Epidermal melanocyte (primary cell): ENCODE data around the gene PHACTR1.

Source experiments
- DNase-seq: peaks from one replicate; pipeline ENCODE4 v3.0.0; 2011; ENCODE audit warnings: low spot score; ENCODE audit not compliant: insufficient read length

Gene PHACTR1

DNA sequence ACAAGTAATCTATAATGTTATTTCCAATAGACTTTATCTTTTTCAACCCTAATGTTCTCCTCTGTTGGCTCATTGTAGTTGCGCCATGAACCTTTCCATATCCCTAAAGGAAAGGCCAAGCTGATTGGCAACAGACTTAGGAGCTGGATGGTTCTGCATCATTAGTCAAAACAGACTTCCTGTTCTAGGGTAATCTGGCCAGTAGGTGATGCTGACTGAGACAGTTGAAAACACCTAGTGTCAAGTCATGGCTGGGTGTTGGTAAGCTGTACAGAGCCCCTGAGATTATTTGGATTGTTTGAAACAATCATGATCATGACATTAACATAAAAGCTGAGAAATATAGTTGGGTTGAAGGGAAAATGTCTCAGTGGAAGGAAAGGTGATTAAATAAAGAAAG lies 231.4 kb downstream of the PHACTR1 start:
- no peak for DNase-seq

GRCh38 chr6:12950976-12951375 lies 234.4 kb downstream of the PHACTR1 start:
- DNase-seq = no peak

GRCh38 chr6:12951415-12951814 lies 234.8 kb downstream of the PHACTR1 start:
- no peak for DNase-seq

- no peak for DNase-seq
These were observed 235.8 kb downstream of the PHACTR1 start for GRCh38 chr6:12952318-12952717.

DNA sequence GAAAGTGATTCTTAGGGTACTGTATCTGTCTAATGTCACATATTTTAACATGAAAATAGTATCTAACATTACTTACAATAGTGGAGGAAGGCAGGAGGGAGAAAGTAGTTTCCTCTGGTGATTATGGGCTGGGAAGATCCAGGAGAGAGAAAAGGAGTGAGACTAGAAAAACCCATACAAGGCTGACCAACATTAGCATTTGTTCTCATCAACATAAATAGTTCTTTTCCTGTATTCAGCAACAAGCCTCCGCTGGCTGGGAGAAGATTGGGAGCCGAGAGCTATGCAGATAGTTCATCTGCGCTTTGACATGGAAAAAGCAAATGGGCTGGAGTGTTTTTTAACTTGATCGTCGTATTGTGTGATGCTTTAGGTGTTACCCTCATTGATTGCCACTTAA lies 239.4 kb downstream of the PHACTR1 start:
- DNase-seq = no peak

DNA sequence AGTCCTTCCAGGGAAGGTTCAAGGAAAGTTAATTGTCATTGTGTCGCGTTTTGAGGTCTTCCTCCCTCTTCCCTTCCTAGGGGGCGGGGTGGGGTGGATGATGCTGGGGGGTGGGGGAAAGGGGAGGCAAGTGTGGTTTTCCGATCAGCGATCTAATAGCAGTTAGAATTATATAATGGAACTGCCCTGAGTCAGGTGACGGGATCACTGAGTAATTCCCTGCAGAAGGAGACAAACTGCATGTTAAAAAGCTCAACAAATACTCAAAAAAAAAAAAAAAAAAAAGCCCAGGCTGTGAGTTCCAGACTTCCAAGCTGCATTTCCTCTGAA lies 240.4 kb downstream of the PHACTR1 start:
- DNase-seq = no peak

DNA sequence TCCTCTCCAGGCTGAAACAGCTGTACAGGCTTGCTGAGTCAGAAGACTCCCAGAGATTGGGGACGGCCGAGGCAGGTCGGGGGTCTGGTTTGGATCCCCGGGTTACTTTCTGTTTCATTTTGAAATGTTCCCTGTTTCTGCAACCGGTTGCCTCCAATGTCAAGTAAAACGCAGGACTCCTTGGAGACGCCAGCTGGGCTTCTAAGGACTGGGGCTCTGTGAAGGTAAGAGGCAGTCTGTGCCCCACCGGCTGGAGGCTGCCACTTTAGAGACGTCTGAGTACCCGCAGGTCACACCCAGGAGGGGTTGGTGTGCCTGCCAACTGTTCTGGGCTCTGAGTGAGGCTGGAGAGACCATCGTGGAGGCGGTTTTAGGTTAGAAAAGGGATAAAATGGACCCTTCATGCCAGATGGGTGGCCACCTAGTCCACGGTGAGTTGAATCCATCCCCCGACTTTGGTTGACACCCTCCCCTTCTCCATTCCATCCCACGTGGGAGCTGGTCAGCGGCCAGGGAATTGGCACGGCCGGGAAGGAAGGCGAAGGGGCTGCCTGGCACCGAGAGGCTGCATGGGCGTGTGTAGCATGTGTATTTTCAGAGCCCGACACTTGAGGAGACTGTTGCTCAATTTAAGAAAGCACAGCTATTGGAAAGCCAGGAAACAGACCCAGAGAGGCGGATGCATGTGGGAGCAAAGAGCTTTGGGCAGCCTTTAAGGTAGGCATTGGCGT lies 240.9 kb downstream of the PHACTR1 start:
- DNase-seq = peak; percentile 46

GRCh38 chr6:12958052-12958706 lies 241.6 kb downstream of the PHACTR1 start:
- DNase-seq = no peak

GRCh38 chr6:12961761-12962160 lies 245.2 kb downstream of the PHACTR1 start:
- no peak for DNase-seq

DNA sequence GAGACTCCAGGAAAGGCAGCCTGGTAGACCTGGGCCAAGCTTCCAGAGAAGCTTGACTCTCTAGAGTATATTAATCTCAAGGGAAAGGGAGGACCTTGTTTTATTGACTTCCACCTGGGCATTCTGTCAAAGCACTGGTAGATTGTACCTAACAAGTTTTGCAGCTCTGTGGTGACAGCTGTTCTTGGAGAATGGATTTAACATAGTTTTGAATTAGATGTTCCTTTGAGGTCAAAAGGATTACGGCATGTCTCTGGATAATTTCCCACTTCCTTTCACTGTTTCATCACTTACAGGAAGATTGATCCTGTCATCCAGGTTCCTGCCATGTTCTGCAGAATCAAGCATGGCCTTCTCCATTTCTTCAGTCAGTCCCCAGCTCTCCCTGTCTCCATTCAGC lies 246.0 kb downstream of the PHACTR1 start:
- no peak for DNase-seq

- DNase-seq = no peak
These were observed 246.4 kb downstream of the PHACTR1 start for GRCh38 chr6:12962987-12963386.

GRCh38 chr6:12963567-12963966 lies 247.0 kb downstream of the PHACTR1 start:
- DNase-seq = no peak

DNA sequence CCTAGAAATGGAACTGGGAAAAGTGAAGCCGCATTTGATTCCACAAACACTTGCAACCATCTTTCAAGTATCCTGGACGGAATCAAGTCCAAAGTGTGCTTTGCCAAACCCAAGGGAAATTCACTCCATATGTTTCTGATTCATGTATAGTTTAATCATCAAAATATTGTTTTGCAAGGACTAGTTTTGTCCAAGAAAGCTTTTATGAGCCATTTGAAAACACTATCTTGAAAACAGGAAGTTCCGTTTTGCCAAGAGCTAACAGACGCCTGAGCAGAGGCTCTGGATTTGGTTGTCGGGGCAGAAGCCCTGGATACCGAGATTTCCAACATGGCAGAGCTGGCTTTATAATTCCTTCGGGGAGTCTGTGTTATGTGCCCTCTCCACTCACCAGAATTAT lies 251.1 kb downstream of the PHACTR1 start:
- no peak for DNase-seq

DNA sequence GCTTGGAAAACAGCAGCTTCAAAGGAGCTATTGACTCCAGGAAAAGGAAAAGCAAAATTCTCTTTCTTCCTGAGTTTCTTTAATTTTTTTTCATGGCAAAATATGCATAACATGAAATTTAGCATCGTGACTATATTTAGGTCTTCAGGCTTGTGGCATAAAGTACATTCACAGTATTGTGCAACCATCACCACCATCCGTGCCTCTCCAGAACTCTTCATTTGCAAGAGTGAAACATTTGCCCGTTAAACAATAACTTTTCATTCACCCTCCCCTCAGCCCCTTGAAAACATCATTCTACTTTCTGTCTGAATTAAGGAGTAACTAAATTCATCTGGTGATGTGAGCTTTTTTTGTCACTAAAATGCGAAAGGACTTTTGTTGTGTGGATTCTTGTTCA lies 251.7 kb downstream of the PHACTR1 start:
- DNase-seq = no peak

DNA sequence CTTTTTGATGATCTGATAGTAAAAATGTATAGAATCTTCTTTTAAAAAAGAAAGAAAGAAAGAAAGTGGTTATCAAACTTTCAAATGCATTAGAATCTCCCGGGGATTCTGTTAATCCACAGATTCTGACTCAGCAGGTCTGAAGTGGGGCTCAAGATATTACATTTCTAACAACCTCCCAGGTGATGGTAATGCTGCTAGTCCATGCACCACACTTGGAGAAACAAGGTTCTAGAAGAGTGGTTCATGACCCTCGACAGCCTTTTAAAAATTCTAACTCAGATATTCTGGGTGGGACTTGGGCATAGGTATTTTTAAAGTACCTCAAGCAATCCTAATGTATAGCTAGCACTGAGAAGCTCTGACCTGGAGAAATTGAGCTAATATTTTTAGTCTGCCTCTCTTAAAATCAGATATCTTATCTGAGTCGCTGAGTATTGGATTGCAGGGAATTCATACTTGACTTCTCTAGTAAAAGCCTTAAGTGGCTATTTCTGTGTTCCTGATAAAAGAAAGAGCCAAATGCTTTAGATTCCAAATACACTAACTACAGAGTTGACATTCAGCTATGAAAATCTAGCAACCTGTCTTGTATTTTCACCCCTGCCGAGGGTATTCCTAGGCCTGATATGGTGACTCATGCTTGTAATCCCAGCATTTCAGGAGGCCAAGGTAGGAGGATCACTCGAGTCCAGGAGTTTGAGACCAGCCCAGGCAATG lies 252.4 kb downstream of the PHACTR1 start:
- no peak for DNase-seq

DNA sequence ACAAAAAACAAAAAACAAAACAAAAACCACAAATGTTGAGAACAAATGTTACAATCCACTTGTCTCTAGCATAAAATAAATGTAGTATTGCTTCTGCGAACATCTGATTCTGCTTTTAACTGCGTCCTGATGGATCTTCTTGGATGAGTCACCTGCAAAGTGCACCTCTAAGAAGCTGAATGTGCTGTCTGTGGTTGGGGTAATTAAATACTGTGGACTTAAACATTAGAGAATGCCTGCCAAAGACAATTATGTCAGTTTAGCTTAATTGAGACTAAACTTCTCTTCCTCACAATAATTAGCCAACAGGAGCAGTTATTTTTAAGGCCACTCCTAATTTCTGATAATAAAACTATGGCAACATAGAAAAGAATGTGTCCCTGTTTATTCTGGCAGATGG lies 253.4 kb downstream of the PHACTR1 start:
- no peak for DNase-seq

GRCh38 chr6:12973386-12973785 lies 256.8 kb downstream of the PHACTR1 start:
- no peak for DNase-seq

GRCh38 chr6:12974551-12974950 lies 258.0 kb downstream of the PHACTR1 start:
- DNase-seq = no peak

- DNase-seq = no peak
These were observed 259.8 kb downstream of the PHACTR1 start for GRCh38 chr6:12976366-12976765.

DNA sequence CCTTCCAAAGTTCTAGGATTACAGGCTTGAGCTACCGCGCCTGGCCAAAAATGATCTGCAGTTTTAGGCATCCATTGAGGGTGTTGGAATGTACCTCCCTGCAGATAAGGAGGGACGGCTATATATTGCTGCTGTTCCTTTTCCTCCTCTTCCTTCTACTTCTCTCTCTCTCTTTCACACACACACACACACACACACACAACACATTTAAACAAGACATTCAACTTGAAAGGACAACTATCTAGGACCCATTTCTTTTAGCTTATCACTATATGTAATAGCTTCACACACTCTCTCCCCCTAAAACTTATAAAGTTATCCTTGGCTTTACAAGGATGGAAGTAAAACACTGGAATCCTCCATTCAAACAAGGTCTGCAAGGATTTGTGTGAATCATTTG lies 260.6 kb downstream of the PHACTR1 start:
- DNase-seq = no peak

GRCh38 chr6:12977806-12978205 lies 261.2 kb downstream of the PHACTR1 start:
- no peak for DNase-seq

GRCh38 chr6:12980741-12981140 lies 264.2 kb downstream of the PHACTR1 start:
- no peak for DNase-seq

DNA sequence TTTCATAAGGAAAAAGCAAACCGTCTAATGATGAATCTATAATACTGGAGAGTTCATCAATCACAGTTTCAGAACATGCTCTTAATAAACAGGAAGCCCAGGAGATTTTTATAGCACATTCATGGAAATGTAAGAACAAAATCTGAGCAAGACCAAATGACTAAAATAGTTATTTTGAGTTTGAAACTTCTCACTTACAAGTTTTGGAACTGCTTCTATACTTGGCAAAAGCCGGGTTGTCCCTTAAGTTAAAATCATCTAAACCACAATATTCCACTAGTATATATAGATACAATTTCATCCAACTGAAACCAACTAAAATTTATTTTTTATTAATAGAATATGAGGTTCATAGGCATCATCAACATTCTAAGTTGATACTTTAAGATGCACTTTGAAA lies 268.2 kb downstream of the PHACTR1 start:
- no peak for DNase-seq
